Cardiac fibroblast (primary cell): ENCODE measurements around the gene ZXDC.

Experiments used
- DNase-seq, 2 donors: peaks; one replicate each; pipeline versions ENCODE4 v3.0.0 to v3.0.0-alpha.2; 2010; ENCODE audit warnings: low read depth in 2 of 2
- H3K4me3 ChIP-seq, 2 donors: replicated peaks in 1 of 2; 1 replicate in 1 of 2; 2 replicates in 1 of 2; pipeline ENCODE4 v1.5.1; 2011; ENCODE audit warnings: low read depth in 2 of 2, low read length in 2 of 2, mild to moderate bottlenecking in 2 of 2, moderate library complexity in 1 of 2
- TF ChIP-seq, protein P1 (sequence below): IDR thresholded peaks from one replicate; pipeline ENCODE4 v1.5.1; 2011; ENCODE audit warnings: low read depth, mild to moderate bottlenecking, low read length, inconsistent platforms

Gene ZXDC

DNA sequence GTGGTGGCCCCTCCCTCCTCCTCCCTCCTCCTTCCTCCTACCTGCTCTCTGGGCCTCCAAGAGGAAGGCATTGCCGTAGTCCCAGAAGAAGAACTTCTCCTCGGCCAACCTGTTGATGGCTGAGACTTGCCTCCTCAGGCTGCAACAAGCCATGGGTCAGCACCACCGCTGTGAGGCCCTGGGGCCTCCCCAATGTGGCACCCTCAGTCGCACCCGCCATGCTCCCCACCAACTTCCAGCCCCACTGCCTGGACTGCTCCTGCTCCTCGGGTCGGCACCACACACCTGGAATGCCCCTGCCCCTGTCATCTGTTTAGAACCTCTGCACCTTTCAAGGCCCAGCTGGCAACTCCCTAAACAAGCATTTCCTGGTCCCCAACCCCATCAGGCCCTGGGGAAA lies 24.3 kb upstream of the ZXDC start:
- no peak for DNase-seq
- TF ChIP-seq, protein P1, sequence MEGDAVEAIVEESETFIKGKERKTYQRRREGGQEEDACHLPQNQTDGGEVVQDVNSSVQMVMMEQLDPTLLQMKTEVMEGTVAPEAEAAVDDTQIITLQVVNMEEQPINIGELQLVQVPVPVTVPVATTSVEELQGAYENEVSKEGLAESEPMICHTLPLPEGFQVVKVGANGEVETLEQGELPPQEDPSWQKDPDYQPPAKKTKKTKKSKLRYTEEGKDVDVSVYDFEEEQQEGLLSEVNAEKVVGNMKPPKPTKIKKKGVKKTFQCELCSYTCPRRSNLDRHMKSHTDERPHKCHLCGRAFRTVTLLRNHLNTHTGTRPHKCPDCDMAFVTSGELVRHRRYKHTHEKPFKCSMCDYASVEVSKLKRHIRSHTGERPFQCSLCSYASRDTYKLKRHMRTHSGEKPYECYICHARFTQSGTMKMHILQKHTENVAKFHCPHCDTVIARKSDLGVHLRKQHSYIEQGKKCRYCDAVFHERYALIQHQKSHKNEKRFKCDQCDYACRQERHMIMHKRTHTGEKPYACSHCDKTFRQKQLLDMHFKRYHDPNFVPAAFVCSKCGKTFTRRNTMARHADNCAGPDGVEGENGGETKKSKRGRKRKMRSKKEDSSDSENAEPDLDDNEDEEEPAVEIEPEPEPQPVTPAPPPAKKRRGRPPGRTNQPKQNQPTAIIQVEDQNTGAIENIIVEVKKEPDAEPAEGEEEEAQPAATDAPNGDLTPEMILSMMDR, result no peak

DNA sequence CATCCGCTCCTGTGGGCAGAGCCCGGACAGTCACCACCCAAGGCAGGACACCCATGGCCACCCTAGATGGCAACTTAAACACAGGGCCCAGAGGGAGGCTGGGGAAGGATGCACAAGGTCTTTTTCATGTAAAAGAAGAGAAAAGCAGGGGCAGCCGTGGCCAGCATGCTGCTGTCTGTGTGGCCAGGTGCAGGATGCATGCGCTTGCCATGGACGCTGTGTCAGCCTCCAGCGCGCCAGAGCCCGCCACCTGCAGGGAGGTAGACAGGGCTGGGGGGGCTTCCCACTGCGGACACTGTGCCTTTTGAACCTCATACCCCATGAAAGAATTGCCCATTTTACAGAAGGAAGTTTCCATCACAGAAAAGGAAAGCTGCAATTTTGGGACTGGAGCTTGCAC lies 23.7 kb upstream of the ZXDC start:
- no peak for DNase-seq
- no peak overlapping the region for H3K4me3 ChIP-seq
- TF ChIP-seq, protein P1, result no peak

More for the DNA sequence above, 24.3 kb upstream of the ZXDC start:
- no peak overlapping the region for H3K4me3 ChIP-seq

DNA sequence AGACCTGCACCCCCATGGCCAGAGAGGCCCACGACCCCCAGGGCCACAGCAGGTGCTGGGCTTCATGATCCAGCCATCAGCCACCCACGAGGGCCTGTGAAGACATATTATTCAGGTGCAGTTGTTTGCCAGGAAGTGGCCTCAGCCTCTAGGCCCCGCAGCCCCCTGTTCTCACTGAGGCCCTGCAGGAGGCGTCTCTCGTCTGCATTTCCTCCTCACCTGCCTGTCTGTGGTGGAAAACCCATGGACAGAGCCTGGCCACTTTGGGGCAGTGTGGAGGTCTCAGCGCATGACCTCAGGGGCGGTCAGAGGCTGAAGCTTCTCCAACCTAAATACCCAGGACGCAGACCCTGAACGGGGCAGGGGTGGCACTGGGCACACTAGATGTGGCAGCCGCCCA lies 23.2 kb upstream of the ZXDC start:
- DNase-seq, result no peak
- H3K4me3 ChIP-seq, result no peak overlapping the region
- TF ChIP-seq, protein P1, result no peak

DNA sequence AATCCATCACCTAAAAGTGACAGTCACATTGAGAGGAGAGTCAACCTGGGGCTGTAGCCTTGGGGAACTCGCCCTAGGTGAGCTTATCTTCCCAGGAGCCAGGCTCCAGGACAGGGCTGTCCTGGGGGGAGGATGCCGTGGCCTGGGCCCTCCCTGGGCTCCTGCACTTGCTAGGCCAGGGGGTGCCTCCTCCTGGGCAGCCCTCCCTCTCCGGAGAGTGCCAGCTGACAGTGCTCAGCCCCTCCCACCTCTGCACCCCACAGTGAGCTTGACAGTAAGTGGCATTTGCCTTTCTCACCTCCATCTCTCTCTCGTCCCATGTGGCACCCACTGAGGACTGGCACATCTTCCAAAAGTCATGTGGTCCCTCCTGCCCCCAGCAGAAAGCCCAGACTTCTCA lies 22.8 kb upstream of the ZXDC start:
- DNase-seq, result no peak
- H3K4me3 ChIP-seq, result no peak overlapping the region
- TF ChIP-seq, protein P1, result no peak

DNA sequence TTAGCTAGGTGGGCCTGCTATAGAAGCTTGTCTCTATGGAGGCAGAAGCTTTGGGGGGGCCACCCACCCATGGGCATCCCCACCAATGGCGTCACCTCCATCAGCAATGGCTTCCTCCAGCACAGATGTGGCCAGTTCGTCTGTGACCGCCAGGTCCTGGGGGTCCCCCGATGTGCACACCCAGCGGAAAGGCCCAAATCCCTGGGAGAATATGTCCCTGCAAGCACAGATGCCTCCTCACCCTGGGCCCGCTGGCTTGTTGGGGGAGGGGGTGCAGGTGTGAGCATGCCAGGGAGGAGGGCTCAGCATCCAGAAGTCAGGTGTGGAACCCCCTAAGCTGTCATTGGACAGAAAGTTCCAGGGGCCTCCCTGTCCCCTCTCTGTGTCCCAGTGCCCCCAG lies 22.3 kb upstream of the ZXDC start:
- H3K4me3 ChIP-seq, result no peak overlapping the region
- DNase-seq, result no peak
- TF ChIP-seq, protein P1, result no peak

DNA sequence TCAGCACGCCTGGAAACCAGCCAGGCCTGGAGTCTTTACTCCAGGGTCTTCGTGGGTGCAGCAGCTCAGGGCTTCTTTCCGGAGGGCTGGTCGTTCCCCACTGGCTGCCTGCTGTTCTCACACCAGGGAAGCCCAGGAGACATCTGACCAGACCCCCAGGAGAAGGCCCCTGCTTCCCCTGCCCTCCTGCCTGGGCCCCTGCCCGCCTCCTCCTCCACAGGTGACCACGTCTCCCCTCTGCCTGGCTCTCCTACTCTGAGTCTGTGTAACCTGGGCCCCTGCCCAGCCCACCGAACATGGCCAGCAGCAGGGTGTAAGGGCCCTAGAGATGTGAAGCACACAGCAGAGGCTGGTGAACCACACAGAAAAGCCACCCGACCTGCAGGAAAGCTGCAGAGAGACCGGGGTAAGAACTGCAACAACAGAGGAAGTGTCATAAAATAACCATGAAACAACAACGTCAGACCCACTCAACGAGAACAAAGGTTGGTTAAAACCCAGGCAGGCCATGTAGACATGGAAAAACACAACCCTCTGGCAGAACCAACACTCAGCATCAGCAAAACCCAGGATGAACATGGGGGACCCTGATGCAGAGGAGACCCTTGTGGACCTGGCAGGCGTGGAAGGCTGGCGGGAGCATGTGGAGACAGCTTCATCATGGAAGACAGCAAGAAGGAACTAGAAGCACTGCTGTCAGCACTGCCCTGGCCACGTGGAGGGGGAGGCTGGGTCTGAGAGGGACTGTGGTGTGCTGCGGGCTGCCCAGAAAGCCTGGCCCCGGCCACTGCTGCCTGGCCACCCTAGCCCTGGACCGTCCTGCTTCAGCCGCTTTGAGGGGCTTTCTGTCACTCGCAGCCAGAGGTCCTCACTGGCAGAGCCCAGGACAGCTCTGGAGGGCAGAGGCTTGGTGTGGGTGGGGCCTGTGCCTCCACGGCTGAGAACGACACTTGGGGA lies 21.5 kb upstream of the ZXDC start:
- DNase-seq, result no peak
- no peak overlapping the region for H3K4me3 ChIP-seq
- TF ChIP-seq, protein P1, result no peak

DNA sequence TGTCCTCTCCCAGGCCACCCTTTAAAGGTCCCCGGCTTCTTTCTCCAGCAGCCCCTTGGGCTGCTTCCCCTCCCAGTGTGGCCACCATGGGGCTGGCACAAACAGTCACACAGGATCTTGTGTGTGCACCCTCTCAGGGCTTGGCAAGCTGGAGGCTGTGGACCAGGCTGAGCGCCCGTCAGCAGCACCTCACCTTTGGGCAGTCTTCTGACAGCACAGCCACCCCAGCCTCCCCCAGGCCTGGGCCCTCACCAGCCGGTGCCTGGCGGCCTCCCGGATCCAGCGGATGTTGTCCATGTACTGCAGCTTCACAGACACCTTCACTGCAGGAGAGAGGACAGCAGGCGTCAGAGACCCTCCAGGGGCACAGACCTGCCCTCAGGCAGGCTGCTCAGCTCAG lies 20.1 kb upstream of the ZXDC start:
- DNase-seq, result no peak

More for the DNA sequence above, 20.1 kb upstream of the ZXDC start:
- H3K4me3 ChIP-seq, result no peak overlapping the region
- TF ChIP-seq, protein P1, result no peak
